Type B pancreatic cell (in vitro differentiated cells): ENCODE results near the gene AJAP1. TPM values are rescaled to one million over a fixed set of nuclear protein-coding genes. Genes with fewer than 3 reads are reported as not detected.

ENCODE experiments used
- DNase-seq: peaks from one replicate; pipeline ENCODE4 v3.0.0; 2021; ENCODE audit warnings: mixed read lengths; ENCODE audit not compliant: unreplicated experiment; ENCODE audit errors: extremely low spot score
- H3K27ac Mint-ChIP-seq: 2 replicates; pipeline ENCODE4 v1.8.0; 2021; ENCODE audit warnings: mild to moderate bottlenecking, mixed read lengths
- H3K27me3 Mint-ChIP-seq: 2 replicates; pipeline ENCODE4 v1.8.0; 2021; ENCODE audit warnings: mixed read lengths
- H3K36me3 Mint-ChIP-seq: 2 replicates; pipeline ENCODE4 v1.8.0; 2021; ENCODE audit warnings: mixed read lengths
- H3K4me1 Mint-ChIP-seq: one replicate; pipeline ENCODE4 v1.8.0; 2021; ENCODE audit warnings: mixed read lengths; ENCODE audit not compliant: unreplicated experiment
- H3K4me3 Mint-ChIP-seq: 2 replicates; pipeline ENCODE4 v1.8.0; 2021; ENCODE audit warnings: mild to moderate bottlenecking, mixed read lengths
- H3K9me3 Mint-ChIP-seq: 2 replicates; pipeline ENCODE4 v1.8.0; 2021; ENCODE audit warnings: mixed read lengths
- CTCF ChIP-seq: fragments of 200-600 bp; sonication (generic); conservative IDR thresholded peaks from 2 replicates; pipeline ENCODE4 v1.5.0; 2021; ENCODE audit warnings: antibody characterized with exemption, mild to moderate bottlenecking
- total RNA-seq: library from RNA; stranded (reverse); gene quantifications from 2 replicates; pipeline ENCODE4 v1.2.1, GENCODE V29; 2021; ENCODE audit warnings: low replicate concordance

Gene AJAP1
- total RNA-seq, 1 donor from 2014 or later = 9.5 TPM

- Mint-ChIP-seq H3K4me1 (peaks cover 7% of the 10 kb centered on the region), H3K9me3 (no peaks in the 10 kb centered on the region), H3K27me3 (peaks cover 3% of the 10 kb centered on the region), H3K27ac (no peak overlapping the region), H3K4me3 (no peak overlapping the region), H3K36me3 (no peaks in the 10 kb centered on the region)
- no peak for DNase-seq
- TF ChIP-seq CTCF = no peak
These were observed 100.4 kb downstream of the AJAP1 start for GRCh38 chr1:4754816-4755215.

GRCh38 chr1:4755301-4755845 lies 101.0 kb downstream of the AJAP1 start:
- Mint-ChIP-seq H3K27ac (no peak overlapping the region), H3K4me1 (peaks cover 7% of the 10 kb centered on the region), H3K4me3 (no peak overlapping the region), H3K9me3 (no peaks in the 10 kb centered on the region), H3K36me3 (no peaks in the 10 kb centered on the region), H3K27me3 (no peaks in the 10 kb centered on the region)
- DNase-seq = no peak
- no peak for TF ChIP-seq CTCF

- TF ChIP-seq CTCF = no peak
- no peaks in the 10 kb centered on the region for H3K9me3 Mint-ChIP-seq
- no peak overlapping the region for H3K4me3 Mint-ChIP-seq
- no peaks in the 10 kb centered on the region for H3K36me3 Mint-ChIP-seq
- peaks cover 7% of the 10 kb centered on the region for H3K4me1 Mint-ChIP-seq
- no peak overlapping the region for H3K27ac Mint-ChIP-seq
- no peak for DNase-seq
- no peaks in the 10 kb centered on the region for H3K27me3 Mint-ChIP-seq
These were observed 101.6 kb downstream of the AJAP1 start for GRCh38 chr1:4755864-4756504.

- Mint-ChIP-seq H3K4me1 (peaks cover 7% of the 10 kb centered on the region), H3K9me3 (no peaks in the 10 kb centered on the region), H3K4me3 (no peak overlapping the region), H3K36me3 (no peaks in the 10 kb centered on the region), H3K27ac (no peak overlapping the region), H3K27me3 (no peaks in the 10 kb centered on the region)
- TF ChIP-seq CTCF = no peak
- no peak for DNase-seq
These were observed 102.6 kb downstream of the AJAP1 start for GRCh38 chr1:4756851-4757580.

- no peak for DNase-seq
- no peaks in the 10 kb centered on the region for H3K36me3 Mint-ChIP-seq
- TF ChIP-seq CTCF = no peak
- H3K9me3 Mint-ChIP-seq = no peaks in the 10 kb centered on the region
- peaks cover 7% of the 10 kb centered on the region for H3K4me1 Mint-ChIP-seq
- no peak overlapping the region for H3K4me3 Mint-ChIP-seq
- no peak overlapping the region for H3K27ac Mint-ChIP-seq
- H3K27me3 Mint-ChIP-seq = no peaks in the 10 kb centered on the region
These were observed 105.3 kb downstream of the AJAP1 start for GRCh38 chr1:4759671-4760070.
